UCSD-AML1 (cell line): ENCODE measurements around the gene DCC.

Experiments used
- DNase-seq: peaks from one replicate; lab custom pipeline; 2025; ENCODE audit not compliant: unreplicated experiment; lab: John Stamatoyannopoulos, UW

DCC gene

DNA sequence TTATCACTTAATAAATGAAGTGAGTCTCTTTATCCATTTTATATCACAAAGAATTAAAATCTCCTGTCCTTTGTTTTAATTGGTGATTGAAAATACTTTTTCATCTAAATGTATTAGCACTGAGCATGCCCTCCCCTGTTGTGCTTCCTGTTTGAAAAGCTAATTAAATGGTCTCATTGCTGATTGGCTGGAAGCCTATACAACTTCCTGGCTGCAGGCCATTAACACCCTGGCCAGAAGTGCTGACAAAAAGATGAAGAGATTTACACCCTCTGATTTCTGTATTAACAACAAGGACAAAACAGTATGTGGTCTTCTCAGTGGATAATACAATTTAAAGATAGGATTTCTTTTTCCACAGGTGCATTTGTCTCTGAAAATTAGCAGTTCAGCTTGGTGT, 548.0 kb downstream of the DCC start:
- no peak for DNase-seq

DNA sequence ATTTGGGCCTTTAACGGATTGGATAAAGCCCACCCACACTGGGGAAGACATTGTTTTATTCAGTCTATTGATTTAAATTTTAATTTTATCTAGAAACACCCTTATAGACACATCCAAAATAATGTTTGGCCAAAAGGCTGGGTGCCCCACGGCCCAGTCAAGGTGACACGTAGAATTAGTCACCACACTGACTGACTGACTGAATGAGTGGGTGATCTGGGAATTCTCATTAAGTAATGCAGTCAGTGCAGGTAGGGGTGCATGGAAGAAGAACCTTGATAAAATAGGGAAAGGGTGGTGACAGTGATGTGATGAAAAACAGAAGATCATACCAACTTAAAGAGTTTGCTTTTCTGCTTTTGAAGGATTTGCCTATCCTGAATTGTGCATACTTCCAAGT, 554.8 kb downstream of the DCC start:
- DNase-seq: no peak

- DNase-seq: no peak
These were observed 557.9 kb downstream of the DCC start for GRCh38 chr18:52897611-52898484.

DNA sequence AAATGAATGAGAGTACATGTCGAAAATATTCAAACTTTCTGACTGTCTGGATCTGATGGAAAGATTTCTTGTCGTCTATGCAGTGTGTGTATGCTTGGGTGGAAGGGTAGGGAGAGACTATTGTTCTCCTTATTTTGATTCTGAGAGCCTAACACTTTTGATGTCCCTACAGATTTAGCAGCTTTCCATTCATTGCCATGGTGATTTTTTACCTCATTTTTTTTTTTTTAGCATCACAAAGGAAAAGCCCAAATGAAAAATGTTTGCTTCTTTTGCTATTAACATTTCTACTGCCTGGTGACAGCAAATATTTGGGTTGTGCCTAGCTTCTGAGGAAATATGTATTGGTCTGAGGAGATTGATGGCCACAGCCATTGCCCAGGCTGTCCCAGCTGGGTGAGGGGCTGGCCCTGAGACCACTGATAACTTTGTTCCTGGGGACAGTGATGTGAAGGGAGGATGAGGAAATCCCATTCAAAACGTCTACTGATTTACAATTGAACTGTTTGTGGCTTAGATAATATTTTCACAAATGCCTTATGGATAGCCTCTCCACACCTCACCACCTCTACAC, 558.6 kb downstream of the DCC start:
- no peak for DNase-seq

DNA sequence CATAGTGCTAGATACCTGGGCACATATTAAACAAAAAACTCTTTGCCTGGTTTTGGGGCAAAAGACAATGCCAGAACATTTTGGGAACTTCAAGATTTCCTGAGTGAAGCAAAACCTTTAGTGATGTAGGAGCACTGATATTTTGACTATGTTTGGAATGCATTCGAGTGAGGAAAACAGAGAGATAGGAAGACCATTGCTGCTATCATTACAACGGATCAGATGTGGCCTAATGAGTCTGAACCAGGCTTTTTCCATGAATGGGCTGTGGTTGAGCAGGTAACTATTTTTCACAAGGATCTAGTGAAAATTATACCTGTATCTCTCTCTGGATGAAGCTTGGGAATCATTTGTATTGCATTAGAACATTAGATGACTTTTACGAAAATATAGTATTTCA, 562.2 kb downstream of the DCC start:
- no peak for DNase-seq

GRCh38 chr18:52903857-52904256, 563.9 kb downstream of the DCC start:
- DNase-seq: peak; percentile 9

DNA sequence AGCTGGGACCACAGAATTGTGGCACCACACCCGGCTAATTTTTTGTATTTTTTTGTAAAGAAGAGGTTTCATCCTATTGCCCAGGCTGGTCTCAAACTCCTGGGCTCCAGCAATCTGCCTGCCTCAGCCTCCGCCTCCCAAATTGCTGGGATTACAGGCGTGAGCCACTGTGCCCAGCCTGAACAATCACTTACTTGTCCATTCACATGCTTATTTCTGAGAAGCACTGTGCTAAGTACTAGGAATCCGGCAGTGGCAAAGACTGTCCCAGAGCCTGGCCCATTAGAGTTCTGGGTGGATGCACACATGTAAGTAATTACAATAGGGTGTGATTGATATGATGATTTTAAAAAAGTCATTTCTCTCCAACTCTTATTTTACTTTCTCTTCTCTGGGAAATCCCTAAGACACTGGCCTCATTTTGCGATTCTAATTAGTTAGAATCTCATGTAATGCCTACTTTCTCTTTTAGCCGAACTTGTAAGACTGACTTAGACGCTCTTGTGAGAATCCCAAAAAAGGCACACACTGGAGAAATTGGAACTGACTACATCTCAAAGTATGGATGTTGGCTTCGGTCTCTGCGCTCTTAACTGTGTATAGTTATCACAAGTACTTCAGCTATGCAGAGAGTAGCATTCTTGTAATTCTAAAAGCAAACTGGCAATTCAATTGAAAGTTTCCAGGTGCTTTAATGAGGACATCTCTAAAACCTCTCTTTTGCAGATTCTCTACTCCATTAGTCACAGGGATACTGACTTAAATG, 567.7 kb downstream of the DCC start:
- no peak for DNase-seq

DNA sequence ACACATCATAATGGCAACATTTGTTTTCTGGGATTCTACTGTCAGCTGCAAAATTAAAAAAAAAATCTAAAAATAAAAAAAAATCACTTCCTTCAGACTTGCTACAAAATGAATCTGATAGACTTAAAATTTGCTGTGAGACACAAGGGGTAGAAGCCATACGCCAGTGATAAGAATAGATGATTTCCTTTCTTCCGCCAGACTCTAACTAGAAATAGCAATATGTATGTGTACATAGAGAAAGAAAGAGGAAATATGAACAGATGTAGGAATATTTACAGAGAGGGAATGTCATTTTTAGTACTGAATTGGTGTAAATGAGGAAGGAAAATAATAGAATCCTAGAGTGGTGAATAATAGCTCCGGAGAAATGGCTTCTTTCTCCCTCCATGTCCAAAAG, 574.2 kb downstream of the DCC start:
- no peak for DNase-seq

DNA sequence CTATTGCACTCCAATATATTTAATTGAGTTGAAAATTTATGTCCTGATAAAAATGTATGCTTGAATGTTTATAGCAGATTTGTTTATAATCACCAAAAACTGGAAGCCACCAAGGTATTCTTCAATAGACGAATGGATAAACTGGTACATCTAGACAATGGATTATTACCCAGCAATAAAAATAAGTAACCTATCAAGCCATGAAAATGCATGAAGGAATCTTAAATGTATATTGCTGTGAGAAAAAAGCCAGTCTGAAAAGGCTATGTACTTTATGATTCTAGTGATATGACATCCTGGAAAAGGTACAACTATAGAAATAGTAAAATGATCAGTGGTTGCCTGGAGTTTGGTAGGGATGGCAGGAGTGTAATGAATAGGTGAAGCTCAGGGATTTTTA, 580.7 kb downstream of the DCC start:
- DNase-seq: no peak

- no peak for DNase-seq
These were observed 593.4 kb downstream of the DCC start for GRCh38 chr18:52933356-52933755.

- DNase-seq: no peak
These were observed 596.9 kb downstream of the DCC start for GRCh38 chr18:52936931-52937330.

- no peak for DNase-seq
These were observed 597.8 kb downstream of the DCC start for GRCh38 chr18:52937840-52938239.

- DNase-seq: no peak
These were observed 605.6 kb downstream of the DCC start for GRCh38 chr18:52945552-52945951.

- no peak for DNase-seq
These were observed 609.0 kb downstream of the DCC start for GRCh38 chr18:52948868-52949444.

- no peak for DNase-seq
These were observed 610.2 kb downstream of the DCC start for GRCh38 chr18:52950155-52950554.

GRCh38 chr18:52953387-52953786, 613.4 kb downstream of the DCC start:
- no peak for DNase-seq

DNA sequence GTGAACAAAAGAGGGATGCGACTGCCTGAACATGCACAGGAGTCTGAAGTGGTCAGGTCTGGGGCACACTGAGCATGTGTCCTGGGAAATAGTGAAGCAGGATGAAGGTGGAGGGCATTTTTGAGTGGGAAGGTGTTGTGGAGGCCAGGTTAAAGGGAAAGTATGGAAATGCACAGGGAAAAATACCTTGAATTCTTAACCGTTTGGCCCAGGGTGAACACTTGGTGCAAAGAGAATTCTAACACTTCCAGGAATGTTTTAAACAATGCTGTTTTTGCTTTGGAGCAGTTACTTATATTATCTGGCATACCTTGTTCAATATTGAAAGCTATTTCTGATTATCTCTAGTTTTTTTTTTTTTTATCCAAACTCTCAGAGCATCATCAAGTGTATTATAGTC, 623.5 kb downstream of the DCC start:
- no peak for DNase-seq

- no peak for DNase-seq
These were observed 630.7 kb downstream of the DCC start for GRCh38 chr18:52970686-52971085.

- DNase-seq: no peak
These were observed 631.1 kb downstream of the DCC start for GRCh38 chr18:52971097-52971496.

DNA sequence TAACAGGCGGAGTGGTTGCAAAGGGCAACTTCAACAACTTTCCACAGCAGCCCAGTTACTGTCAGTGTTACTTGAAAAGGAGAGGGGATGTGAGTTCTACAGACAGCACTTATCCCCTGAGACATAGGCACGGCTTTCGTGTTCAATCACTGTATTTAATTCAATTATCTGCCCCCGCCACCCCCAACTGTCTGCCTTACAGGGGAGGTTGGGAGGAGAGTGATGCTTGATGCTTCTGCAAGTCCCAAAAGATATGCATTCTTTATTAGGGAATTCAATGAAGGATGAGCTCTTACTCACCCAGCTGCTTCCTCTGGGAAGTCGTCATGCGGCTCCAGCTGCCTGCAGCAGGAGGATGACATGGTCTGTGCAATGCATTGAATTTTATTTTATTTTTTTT, 639.9 kb downstream of the DCC start:
- no peak for DNase-seq

- DNase-seq: no peak
These were observed 651.2 kb downstream of the DCC start for GRCh38 chr18:52991246-52991645.

DNA sequence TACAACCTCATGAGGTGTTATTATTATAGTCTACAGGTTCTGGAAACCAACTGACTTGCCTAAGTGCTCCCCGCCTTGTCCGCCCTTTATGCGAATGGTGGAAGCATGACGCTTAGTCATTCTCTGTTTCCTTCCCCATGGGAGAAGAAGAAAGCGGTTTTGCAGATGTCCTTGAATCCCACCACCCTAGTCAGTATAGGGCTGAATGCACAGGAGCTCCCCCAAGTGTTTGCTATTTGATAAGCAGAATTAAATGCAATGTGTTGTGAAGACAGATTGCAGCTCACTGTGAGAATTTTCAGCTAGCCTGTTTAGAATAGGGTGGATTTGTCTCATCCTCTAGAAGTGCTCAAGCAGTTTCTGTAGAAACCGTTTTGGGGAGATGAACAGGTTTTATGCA, 652.0 kb downstream of the DCC start:
- peak; percentile 5 for DNase-seq
